Stimulated activated CD4-positive, alpha-beta T cell treated with anti-CD3 and anti-CD28 coated beads, Interleukin-4, amount 100 ng/mL, for 4 hours (primary cell): ENCODE measurements around the gene MAFF.

ENCODE experiments used
- DNase-seq, 2 experiments: peaks; one replicate each; pipeline ENCODE4 v3.0.0-alpha.2; 2020

The MAFF gene

GRCh38 chr22:38250643-38251340 lies 49.0 kb downstream of the MAFF start:
- no peak for DNase-seq

- DNase-seq: no peak
These were observed 49.5 kb downstream of the MAFF start for GRCh38 chr22:38251341-38251692.

- DNase-seq: no peak
These were observed 53.9 kb downstream of the MAFF start for GRCh38 chr22:38255697-38256096.

- DNase-seq: no peak
These were observed 55.4 kb downstream of the MAFF start for GRCh38 chr22:38257181-38257580.

GRCh38 chr22:38257650-38258250 lies 56.0 kb downstream of the MAFF start:
- DNase-seq: no peak

- DNase-seq: no peak
These were observed 57.1 kb downstream of the MAFF start for GRCh38 chr22:38258895-38259294.

- DNase-seq: no peak
These were observed 57.6 kb downstream of the MAFF start for GRCh38 chr22:38259370-38259769.

- no peak for DNase-seq
These were observed 59.2 kb downstream of the MAFF start for GRCh38 chr22:38260761-38261681.

- peak; percentile 16 to 31 for DNase-seq
These were observed 60.4 kb downstream of the MAFF start for GRCh38 chr22:38262051-38262795.

- no peak for DNase-seq
These were observed 62.6 kb downstream of the MAFF start for GRCh38 chr22:38264322-38264843.
